Vein endothelial cell (primary cell): ENCODE results near the gene LSM10. TPM values are rescaled to one million over a fixed set of nuclear protein-coding genes. Genes with fewer than 3 reads are reported as not detected.

Experiments used
- small RNA-seq: library from RNA; depleted of rRNA; stranded (forward); fragments of <200 nt; gene quantifications from one replicate; pipeline ENCODE3, GENCODE V24; 2012
- total RNA-seq: library from RNA; depleted of rRNA; stranded (reverse); fragments of >200 nt; gene quantifications from 2 replicates; pipeline ENCODE4 v1.2.3, GENCODE V29; 2012

Gene LSM10
- total RNA-seq = 6.4 and 8.8 TPM in 2 replicates

DNA sequence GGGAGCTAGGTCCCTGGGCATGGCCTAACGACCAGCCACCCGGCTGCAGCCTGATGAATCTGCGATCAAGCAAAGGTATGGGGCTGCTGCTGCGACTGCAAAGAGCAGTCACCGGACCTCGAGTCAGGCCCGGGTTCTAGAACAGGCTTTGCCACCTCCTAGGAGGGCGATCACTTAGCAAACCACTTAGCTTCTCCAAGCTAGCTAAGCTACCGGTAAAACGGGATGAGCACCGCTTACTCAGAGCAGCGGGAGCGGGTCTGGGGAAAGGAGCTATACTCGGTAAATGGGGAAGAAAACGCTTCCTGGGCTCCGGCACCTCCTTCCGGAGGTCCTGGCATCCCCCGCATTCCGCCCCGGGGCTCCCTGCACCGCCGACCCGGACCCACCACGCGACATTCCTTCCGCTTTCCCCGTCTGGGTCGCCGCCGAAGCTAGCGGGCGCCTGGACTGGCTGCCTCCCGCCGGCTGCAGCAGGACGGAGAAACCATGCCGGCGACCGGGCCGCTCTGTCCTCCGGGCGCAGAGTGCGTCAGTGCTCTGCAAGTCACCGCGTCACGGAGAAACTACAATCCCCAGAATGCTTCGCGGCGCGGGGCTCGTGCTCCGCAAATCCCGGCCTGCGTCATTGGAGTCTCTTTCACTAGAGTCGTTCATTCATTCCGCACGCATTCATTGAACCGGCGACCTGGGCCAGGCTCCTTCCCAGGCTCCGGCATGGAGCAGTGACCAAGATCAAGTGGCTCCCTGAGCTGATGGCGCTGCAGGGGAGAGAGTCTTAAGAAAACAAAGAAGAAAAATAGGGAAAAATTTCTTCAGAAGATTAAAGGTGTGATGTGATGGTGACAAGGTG lies at the start of gene LSM10:
LSM10 (minus strand) TSS at position 531 of the 853 bp plus-strand sequence. CDS start 3,779 bp downstream, outside the sequence.

DNA sequence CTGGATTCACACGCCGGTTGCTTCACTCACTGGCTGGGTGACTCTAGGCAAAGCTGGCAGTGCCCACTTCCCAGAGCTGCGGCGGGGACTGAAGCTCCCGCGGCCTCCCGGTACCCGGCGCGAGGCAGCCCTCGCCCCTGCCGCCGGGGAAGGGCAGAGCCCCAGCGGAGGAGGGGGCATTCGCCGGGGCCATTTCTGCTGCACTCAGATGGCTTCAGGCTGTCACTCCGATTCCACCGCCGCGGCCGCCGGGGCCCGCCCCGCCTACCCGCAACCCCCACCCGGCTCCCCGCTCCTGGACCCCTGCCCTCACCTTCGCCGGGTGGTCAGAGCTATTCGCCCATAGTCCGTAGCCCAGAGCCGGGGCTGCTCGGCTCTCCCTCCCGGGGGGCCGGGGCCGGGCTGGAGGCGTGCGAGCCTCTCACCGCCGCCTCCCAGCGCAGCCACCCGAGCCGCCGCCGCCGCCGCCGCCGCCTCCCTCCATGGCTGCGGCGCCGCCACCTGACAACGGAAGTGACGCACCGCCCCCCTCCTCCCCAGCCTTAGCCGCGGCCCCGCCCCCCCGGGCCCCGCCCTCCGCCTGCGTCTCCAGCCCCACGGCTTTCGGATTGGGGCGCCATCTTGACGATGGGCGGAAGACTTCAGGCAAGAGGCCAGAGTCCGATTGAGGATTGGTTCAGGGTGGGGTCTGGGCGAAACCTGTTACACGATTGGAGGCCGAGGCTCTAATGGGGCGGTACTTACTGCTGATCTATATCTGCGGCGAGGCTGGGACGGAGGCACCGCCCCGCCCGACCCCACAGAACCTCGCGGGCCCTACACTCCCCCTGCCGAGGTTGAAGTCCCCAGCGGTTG lies 12.1 kb downstream of the LSM10 start, which contains the start of gene STK40:
STK40 (minus strand) TSS at position 515 of the 855 bp plus-strand sequence. CDS start 24,592 bp downstream, outside the sequence.

Small RNA genes within 50 kb of the gene (small RNA-seq; reads per million reads assigned to genes)
- gene RNU4-27P (not detected), gene SNORA63C (0.74 reads per million, percentile 47 among the genes with 10 or more reads in this experiment)

Other genes with a start within 250 kb of the LSM10 start
- 96.0 and 99.6 TPM in 2 replicates for gene TRAPPC3, start 248.4 kb downstream of the LSM10 start, total RNA-seq
- gene MAP7D1, start 241.7 kb downstream of the LSM10 start, total RNA-seq = 188 and 205 TPM in 2 replicates
- 170 and 183 TPM in 2 replicates for gene THRAP3, start 173.5 kb downstream of the LSM10 start, total RNA-seq
- 2.2 and 3.3 TPM in 2 replicates for gene SH3D21, start 91.5 kb downstream of the LSM10 start, total RNA-seq
- gene EVA1B, start 74.3 kb downstream of the LSM10 start, total RNA-seq = 101 and 165 TPM in 2 replicates
- 21.2 and 25.2 TPM in 2 replicates for gene STK40, start 12.0 kb downstream of the LSM10 start, total RNA-seq
- 4.1 and 6.9 TPM in 2 replicates for gene OSCP1, start 52.5 kb upstream of the LSM10 start, total RNA-seq
- 80.6 and 86.2 TPM in 2 replicates for gene MRPS15, start 66.5 kb upstream of the LSM10 start, total RNA-seq
- not detected in 2 replicates for gene CSF3R, start 85.0 kb upstream of the LSM10 start, total RNA-seq